Right lobe of liver (tissue), 6 donors: ENCODE data around the gene PSMA7. TPM values are rescaled to one million over a fixed set of nuclear protein-coding genes. Genes with fewer than 3 reads are reported as not detected.

Experiments used
- ATAC-seq, 4 donors: fragments of 200-7000 bp; cut with Tn5 transposase; one replicate each; pipeline ENCODE4 v1.9.1; 2020; ENCODE audit warnings: mild to moderate bottlenecking in 4 of 4, moderate library complexity in 4 of 4
- DNase-seq, 3 donors: peaks; one replicate each; pipeline ENCODE4 v3.0.0-alpha.2; 2020
- H3K27ac ChIP-seq, 3 donors: fragments of 200-600 bp; one replicate each; pipeline ENCODE4 v1.8.0; 2022
- H3K27me3 ChIP-seq, 2 donors: fragments of 200-600 bp; one replicate each; pipeline ENCODE4 v1.8.0; 2022
- H3K36me3 ChIP-seq, 4 donors: fragments of 200-600 bp; sonication (generic) in 1 of 4; one replicate each; pipeline versions ENCODE4 v1.5.1 to v1.8.0; 2017 to 2022; ENCODE audit warnings: control low read depth in 1 of 4
- H3K4me1 ChIP-seq, 4 donors: fragments of 200-600 bp; sonication (generic) in 1 of 4; one replicate each; pipeline versions ENCODE4 v1.5.1 to v1.8.0; 2017 to 2022; ENCODE audit warnings: control low read depth in 1 of 4
- H3K4me3 ChIP-seq, 3 donors: fragments of 200-600 bp; one replicate each; pipeline ENCODE4 v1.8.0; 2022
- H3K9me3 ChIP-seq, 4 donors: fragments of 200-600 bp; sonication (generic) in 1 of 4; one replicate each; pipeline versions ENCODE4 v1.5.1 to v1.8.0; 2017 to 2022; ENCODE audit warnings: control low read depth in 1 of 4
- CTCF ChIP-seq, 4 donors: fragments of 200-600 bp in 3 of 4; fragments of 450-650 bp in 1 of 4; IDR thresholded peaks; one replicate each; pipeline versions ENCODE4 v1.5.1 to v1.8.0; 2016 to 2022; ENCODE audit warnings: antibody characterized with exemption in 4 of 4, mild to moderate bottlenecking in 2 of 4
- POLR2A ChIP-seq: fragments of 450-650 bp; IDR thresholded peaks from one replicate; pipeline ENCODE4 v1.6.1; 2017; ENCODE audit warnings: antibody characterized with exemption, mild to moderate bottlenecking
- WGBS: methylation state at CpG from one replicate; pipeline ENCODE4 v1.1.6; 2018; ENCODE audit warnings: low coverage, low lambda C conversion rate; ENCODE audit not compliant: insufficient coverage; ENCODE audit errors: missing lambda C conversion rate; 5-methylcytosine and 5-hydroxymethylcytosine counted together
- intact Hi-C, 2 donors: fragments of 100-400 bp; cut with DNase I; formaldehyde crosslinking; loops; one replicate each; pipeline versions ENCODE4 v1.11.2 to v1.14.1; 2022
- total RNA-seq, 6 experiments: library from RNA; depleted of rRNA in 2 of 6; stranded (reverse); fragments of >200 nt in 2 of 6; fragmentation: NEBNext Ultra II Directional in 3 of 6; extraction: Animal tissue kit (Norgen Biotek cat#: 25700) in 3 of 6; gene quantifications; one replicate each; pipeline versions ENCODE4 v1.1.0 to v1.2.4, GENCODE V29; 2016 to 2023
- donor health status: DM: no; HTN: yes; CAD: no.
- donor health status: DM: no; HTN: no; CAD: no.
- donor health status: DM: no; HTN: no; CAD: no.
- donor health status: DM: no; HTN: yes; CAD: no.
- donor health status: DM: no; HTN: yes; CAD: no.

PSMA7 gene
- total RNA-seq, 6 experiments from 2014 or later, result 108 to 268 (median 116) TPM

- Histone ChIP-seq H3K9me3 (no peaks in the 10 kb centered on the region), H3K4me1 (peaks cover 0 to 25% (median 11%) of the 10 kb centered on the region in 4 donors), H3K36me3 (peaks cover 0 to 10% (median 1%) of the 10 kb centered on the region in 4 donors), H3K4me3 (no peak overlapping the region), H3K27ac (peak overlapping the region in 2 of 3 donors; percentile 67 to 89), H3K27me3 (no peaks in the 10 kb centered on the region)
- no peak for TF ChIP-seq CTCF (IDR thresholded peaks at IDR 0.05)
- no peak for TF ChIP-seq POLR2A
- intact Hi-C loops, result no loop called here
- WGBS, result no CpG with 5 or more reads among the region's 3 CpGs
- ATAC-seq (peak in 3 of 4 donors; percentile 4 to 17 (median 6)), DNase-seq (no peak)
These were observed 13.0 kb upstream of the PSMA7 start for GRCh38 chr20:62156254-62156556.

DNA sequence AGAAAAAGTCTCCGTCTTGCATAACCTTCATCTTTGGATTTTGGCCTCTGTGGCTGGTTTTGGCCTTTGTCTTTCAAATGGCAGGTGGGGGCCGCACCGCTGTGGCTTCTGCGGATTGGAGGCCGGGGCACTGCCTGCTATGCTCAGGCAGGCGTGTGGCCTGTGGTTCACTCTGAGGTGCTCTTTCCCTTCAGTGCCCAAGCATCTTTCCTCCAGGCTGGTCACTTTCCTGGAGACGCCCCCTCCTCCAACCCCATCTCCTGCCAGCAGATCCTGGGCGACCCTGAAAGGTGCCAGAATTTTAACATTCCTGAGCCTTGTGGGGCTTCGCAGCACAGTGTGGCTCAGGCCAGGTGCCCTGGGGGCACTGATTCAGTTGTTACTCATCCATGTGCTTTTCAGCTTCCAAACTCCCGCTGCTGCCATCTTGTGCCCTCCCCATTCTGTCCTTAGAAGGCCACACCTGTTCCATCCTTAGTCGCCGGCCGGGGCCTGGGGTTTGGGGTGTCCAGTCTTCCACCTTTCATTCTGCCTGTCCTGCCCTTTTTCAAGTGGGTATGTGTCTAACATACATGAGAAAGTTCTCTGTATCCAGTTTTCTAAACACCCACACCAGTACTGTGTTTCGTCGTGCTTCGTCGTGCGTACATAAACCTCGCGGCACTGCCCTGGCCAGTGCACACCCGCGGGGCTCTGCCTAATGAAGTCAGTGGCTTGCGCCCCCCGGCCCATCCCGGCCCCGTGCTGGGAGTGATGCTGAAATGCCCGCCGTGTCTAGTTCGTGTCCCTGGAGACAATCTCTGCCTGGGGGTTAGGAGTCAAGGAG lies 12.4 kb upstream of the PSMA7 start:
- H3K9me3 ChIP-seq, result no peaks in the 10 kb centered on the region
- ATAC-seq (peak; percentile 25 to 77 (median 68)), DNase-seq (peak in 2 of 3 donors; percentile 83 to 84)
- H3K4me3 ChIP-seq, result peak overlapping the region in 1 of 3 donors; percentile 7
- WGBS, result 51% methylated on average over 16 of the region's 29 CpGs
- TF ChIP-seq POLR2A (no peak), CTCF (IDR thresholded peaks at IDR 0.05) (no peak)
- peak overlapping the region in 2 of 3 donors; percentile 67 to 89 for H3K27ac ChIP-seq
- H3K4me1 ChIP-seq, result peaks cover 0 to 30% (median 11%) of the 10 kb centered on the region in 4 donors
- intact Hi-C loops, result no loop called here
- H3K27me3 ChIP-seq, result no peaks in the 10 kb centered on the region
- peaks cover 0 to 9% (median 0%) of the 10 kb centered on the region in 4 donors for H3K36me3 ChIP-seq

GRCh38 chr20:62151835-62152364 lies 8.7 kb upstream of the PSMA7 start:
- Histone ChIP-seq H3K36me3 (peaks cover 0 to 2% (median 0%) of the 10 kb centered on the region in 4 donors), H3K4me1 (peaks cover 0 to 57% (median 17%) of the 10 kb centered on the region in 4 donors), H3K27ac (no peak overlapping the region), H3K9me3 (no peaks in the 10 kb centered on the region), H3K27me3 (no peaks in the 10 kb centered on the region), H3K4me3 (no peak overlapping the region)
- intact Hi-C loops, result no loop called here
- DNase-seq, result no peak
- no peak for TF ChIP-seq CTCF (IDR thresholded peaks at IDR 0.05)
- no peak for TF ChIP-seq POLR2A
- ATAC-seq, result no peak
- WGBS, result 87% methylated on average over 19 of the region's 23 CpGs

- ATAC-seq, result no peak
- Histone ChIP-seq H3K27ac (peak overlapping the region in 1 of 3 donors; percentile 55), H3K4me1 (peaks cover 0 to 53% (median 16%) of the 10 kb centered on the region in 4 donors), H3K36me3 (peaks cover 0 to 2% (median 0%) of the 10 kb centered on the region in 4 donors), H3K9me3 (no peaks in the 10 kb centered on the region), H3K4me3 (no peak overlapping the region), H3K27me3 (no peaks in the 10 kb centered on the region)
- intact Hi-C loops, result no loop called here
- no peak for TF ChIP-seq CTCF (IDR thresholded peaks at IDR 0.05)
- no peak for DNase-seq
- 88% methylated on average over 5 of the region's 11 CpGs for WGBS
These were observed 8.0 kb upstream of the PSMA7 start for GRCh38 chr20:62151225-62151624.
